Measurements from ENCODE around the gene PRR5. TPM values are rescaled to one million over a fixed set of nuclear protein-coding genes. Genes with fewer than 3 reads are reported as not detected.

The PRR5 gene
- total RNA-seq, 4 donors from 2014 or later = 0.29 to 20.0 (median 10.8) TPM

DNA sequence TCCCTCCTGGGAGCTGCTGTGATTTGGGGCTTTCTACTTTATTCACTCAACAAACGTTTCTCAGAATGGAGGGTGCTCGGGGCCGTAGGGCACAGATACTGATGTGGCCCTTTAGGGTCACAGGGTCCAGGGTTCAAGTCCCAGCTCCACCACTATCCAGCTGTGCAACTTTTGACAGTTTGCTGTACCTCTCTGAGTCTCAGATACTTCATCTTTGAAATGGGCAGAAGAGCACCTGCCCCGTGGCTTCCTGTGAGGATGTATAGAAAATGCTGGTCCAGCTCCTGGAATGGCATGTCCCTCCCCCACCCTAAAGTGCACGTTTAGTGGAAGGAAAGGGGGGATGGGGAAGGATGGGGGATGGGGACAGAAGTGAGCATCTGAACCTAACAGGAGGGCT is 21.9 kb upstream of the PRR5 start:
- TF ChIP-seq, protein P1, sequence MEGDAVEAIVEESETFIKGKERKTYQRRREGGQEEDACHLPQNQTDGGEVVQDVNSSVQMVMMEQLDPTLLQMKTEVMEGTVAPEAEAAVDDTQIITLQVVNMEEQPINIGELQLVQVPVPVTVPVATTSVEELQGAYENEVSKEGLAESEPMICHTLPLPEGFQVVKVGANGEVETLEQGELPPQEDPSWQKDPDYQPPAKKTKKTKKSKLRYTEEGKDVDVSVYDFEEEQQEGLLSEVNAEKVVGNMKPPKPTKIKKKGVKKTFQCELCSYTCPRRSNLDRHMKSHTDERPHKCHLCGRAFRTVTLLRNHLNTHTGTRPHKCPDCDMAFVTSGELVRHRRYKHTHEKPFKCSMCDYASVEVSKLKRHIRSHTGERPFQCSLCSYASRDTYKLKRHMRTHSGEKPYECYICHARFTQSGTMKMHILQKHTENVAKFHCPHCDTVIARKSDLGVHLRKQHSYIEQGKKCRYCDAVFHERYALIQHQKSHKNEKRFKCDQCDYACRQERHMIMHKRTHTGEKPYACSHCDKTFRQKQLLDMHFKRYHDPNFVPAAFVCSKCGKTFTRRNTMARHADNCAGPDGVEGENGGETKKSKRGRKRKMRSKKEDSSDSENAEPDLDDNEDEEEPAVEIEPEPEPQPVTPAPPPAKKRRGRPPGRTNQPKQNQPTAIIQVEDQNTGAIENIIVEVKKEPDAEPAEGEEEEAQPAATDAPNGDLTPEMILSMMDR (IDR thresholded peaks at IDR 0.05) = no peak
- TF ChIP-seq POLR2A (IDR thresholded peaks at IDR 0.05) = no peak
- no peaks in the 10 kb centered on the region for H3K27me3 ChIP-seq
- H3K9me3 ChIP-seq = no peaks in the 10 kb centered on the region
- H3K27ac ChIP-seq = no peak overlapping the region
- DNase-seq = no peak
- H3K36me3 ChIP-seq = no peaks in the 10 kb centered on the region
- no peaks in the 10 kb centered on the region for H3K4me1 ChIP-seq
- no peak overlapping the region for H3K4me3 ChIP-seq
- intact Hi-C loops (cut with DNase I; ENCODE audit: low total_unique reads) = no loop called here

DNA sequence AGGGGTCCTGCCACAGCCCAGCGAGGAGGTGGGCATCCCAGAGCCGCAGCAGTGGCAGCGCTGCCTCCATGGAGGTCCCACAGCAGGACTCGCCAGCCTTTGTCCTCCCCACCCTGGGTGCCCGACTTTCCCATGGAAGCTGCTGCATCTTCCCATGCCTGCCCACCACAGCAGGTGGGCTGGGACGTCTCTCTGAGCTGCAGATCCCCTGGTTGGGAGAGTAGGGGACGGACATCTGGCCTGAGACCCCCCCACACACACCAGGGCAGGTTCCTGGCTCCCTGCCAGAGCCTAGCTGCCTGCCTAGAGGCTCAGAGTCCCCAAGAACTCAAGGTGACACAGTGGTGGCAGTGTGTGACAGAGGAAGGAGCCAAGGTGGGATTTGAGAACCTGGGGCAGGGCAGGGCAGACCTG is 21.5 kb upstream of the PRR5 start:
- no peak overlapping the region for H3K4me3 ChIP-seq
- H3K27me3 ChIP-seq = no peaks in the 10 kb centered on the region
- no peak overlapping the region for H3K27ac ChIP-seq
- no peaks in the 10 kb centered on the region for H3K9me3 ChIP-seq
- intact Hi-C loops (cut with DNase I; ENCODE audit: low total_unique reads) = no loop called here
- DNase-seq = no peak
- no peaks in the 10 kb centered on the region for H3K36me3 ChIP-seq
- TF ChIP-seq POLR2A (IDR thresholded peaks at IDR 0.05) = no peak
- TF ChIP-seq, protein P1 (IDR thresholded peaks at IDR 0.05) = no peak
- H3K4me1 ChIP-seq = no peaks in the 10 kb centered on the region

GRCh38 chr22:44682556-44683168 is 19.3 kb upstream of the PRR5 start:
- H3K4me1 ChIP-seq = no peaks in the 10 kb centered on the region
- H3K27ac ChIP-seq = no peak overlapping the region
- intact Hi-C loops (cut with DNase I; ENCODE audit: low total_unique reads) = no loop called here
- no peaks in the 10 kb centered on the region for H3K9me3 ChIP-seq
- no peak for DNase-seq
- H3K36me3 ChIP-seq = no peaks in the 10 kb centered on the region
- no peak overlapping the region for H3K4me3 ChIP-seq
- no peak for TF ChIP-seq POLR2A (IDR thresholded peaks at IDR 0.05)
- TF ChIP-seq, protein P1 (IDR thresholded peaks at IDR 0.05) = no peak
- no peaks in the 10 kb centered on the region for H3K27me3 ChIP-seq

DNA sequence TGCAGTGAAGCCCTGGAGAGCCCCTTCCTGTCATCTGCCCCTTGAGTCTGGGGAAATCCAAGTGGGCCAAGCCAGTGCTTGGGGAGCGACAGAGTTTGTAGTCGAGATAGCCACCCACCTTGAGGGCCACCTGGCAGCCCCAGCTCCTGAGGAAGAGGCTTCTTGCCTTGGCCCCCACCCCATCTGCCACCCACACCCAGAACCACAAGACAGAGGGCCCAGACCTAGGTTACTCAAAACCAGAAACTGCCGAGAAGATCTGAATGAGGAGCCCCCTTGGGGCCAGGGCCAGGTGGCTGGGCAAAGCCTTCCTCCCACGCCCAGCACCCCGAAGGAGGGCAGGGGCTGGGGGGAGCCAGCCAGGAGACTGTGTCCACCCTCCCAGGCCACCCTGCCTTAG is 18.8 kb upstream of the PRR5 start:
- Histone ChIP-seq H3K4me1 (no peaks in the 10 kb centered on the region), H3K36me3 (no peaks in the 10 kb centered on the region), H3K27me3 (no peaks in the 10 kb centered on the region), H3K4me3 (no peak overlapping the region), H3K27ac (no peak overlapping the region), H3K9me3 (no peaks in the 10 kb centered on the region)
- intact Hi-C loops (cut with DNase I; ENCODE audit: low total_unique reads) = no loop called here
- no peak for TF ChIP-seq POLR2A (IDR thresholded peaks at IDR 0.05)
- TF ChIP-seq, protein P1 (IDR thresholded peaks at IDR 0.05) = no peak
- DNase-seq = no peak

GRCh38 chr22:44683881-44684280 is 18.1 kb upstream of the PRR5 start:
- Histone ChIP-seq H3K27me3 (no peaks in the 10 kb centered on the region), H3K9me3 (no peaks in the 10 kb centered on the region), H3K36me3 (no peaks in the 10 kb centered on the region), H3K4me3 (no peak overlapping the region), H3K27ac (no peak overlapping the region), H3K4me1 (no peaks in the 10 kb centered on the region)
- intact Hi-C loops (cut with DNase I; ENCODE audit: low total_unique reads) = no loop called here
- TF ChIP-seq POLR2A (IDR thresholded peaks at IDR 0.05) = no peak
- TF ChIP-seq, protein P1 (IDR thresholded peaks at IDR 0.05) = no peak
- no peak for DNase-seq
